HG02678 (cell line): ENCODE results near the gene MAP2K1.
"Not testable (repeated sequence)": the region's sequence is repeated elsewhere in the genome, so short reads cannot be mapped to it uniquely, and the experiment has no call there.

Source experiments
- ATAC-seq: cut with Tn5 transposase; IDR thresholded peaks from one replicate; pipeline ENCODE4 v1.9.1; 2021; ENCODE audit warnings: mild to moderate bottlenecking, moderate library complexity; ENCODE audit not compliant: unreplicated experiment

Gene MAP2K1

DNA sequence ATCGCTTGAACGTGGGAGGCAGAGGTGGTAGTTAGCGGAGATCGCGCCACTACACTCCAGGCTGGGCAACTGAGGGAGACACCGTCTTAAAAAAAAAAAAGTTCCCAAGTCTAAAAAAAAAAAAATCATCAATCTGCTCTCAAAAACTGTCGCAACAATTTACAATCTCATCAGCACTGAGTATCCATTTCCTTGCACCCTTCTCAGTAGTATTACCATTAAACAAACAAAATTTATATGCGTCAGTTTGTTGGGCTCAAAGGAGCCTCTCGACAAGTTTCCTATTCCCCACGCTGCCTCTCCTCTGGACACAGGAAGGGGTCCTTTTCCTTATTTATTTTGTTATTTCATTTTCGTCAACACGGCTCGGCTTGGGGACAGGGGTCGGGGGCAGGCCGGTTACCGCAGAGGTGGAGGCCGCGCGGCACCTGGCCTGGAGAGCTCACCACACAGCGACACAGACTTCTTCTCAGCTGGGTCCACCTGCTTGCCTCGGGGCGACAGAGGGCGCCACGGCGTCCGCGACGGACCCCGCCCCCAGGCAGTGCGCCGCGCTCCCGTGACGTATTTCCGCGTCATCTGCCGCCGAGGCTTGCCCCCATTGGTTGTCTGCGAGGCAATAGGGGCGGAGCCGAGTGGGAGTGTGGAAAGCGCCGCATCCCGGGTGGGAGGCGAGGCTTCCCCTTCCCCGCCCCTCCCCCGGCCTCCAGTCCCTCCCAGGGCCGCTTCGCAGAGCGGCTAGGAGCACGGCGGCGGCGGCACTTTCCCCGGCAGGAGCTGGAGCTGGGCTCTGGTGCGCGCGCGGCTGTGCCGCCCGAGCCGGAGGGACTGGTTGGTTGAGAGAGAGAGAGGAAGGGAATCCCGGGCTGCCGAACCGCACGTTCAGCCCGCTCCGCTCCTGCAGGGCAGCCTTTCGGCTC, at the start of gene MAP2K1:
MAP2K1 (plus strand) TSS at position 709 of the 920 bp plus-strand sequence. CDS start 436 bp downstream, outside the sequence.
- ATAC-seq, result peak; percentile 81

- not testable (repeated sequence) for ATAC-seq
These were observed 38.2 kb upstream of the MAP2K1 start for GRCh38 chr15:66348530-66348929.

- ATAC-seq, result no peak
These were observed 30.7 kb upstream of the MAP2K1 start for GRCh38 chr15:66356077-66356358.

DNA sequence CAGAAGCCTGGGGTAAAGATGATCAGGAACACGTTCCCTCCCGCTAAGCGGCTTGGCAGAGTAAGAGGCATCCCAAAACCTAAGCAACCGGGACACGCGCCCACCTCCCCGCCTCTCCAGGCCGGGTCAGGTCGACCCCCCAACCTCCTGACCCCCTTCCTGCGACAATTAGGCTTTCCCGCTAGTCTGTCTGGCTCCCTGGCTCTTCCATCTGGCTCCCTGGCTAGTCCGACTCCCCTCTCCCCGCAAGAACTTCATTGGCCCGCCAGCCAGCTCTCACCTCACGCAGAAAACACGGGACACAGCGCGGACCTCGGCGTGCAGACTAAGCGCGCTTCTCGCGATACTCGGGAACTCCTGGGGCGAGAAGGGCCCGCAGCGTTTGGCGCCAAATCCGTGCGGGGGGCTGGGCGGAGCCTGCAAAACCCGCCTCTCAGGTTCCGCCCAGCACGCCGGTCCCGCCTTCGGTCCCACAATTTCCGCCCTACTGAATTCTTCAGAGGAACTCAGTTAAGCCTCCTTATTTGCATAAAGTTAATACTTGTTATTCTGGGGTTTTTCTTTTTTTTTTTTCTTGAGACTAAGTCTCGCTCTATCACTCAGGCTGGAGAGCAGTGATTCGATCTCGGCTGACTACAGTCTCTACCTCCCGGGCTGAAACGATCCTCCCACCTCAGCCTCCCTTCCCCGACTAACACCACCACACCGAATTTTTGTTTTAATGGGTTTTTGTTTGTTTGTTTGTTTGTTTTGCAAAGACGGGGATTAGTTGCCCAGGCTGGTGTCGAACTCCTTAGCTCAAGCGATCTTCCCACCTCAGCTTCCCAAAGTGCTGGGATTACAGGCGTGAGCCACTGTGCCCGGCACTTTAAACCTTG, 30.1 kb upstream of the MAP2K1 start, which contains the start of gene TIPIN:
TIPIN (minus strand) TSS at position 327 of the 878 bp plus-strand sequence. CDS start 3,738 bp downstream, outside the sequence.
- peak; percentile 95 for ATAC-seq

- no peak for ATAC-seq
These were observed 27.0 kb upstream of the MAP2K1 start for GRCh38 chr15:66359740-66360139.

DNA sequence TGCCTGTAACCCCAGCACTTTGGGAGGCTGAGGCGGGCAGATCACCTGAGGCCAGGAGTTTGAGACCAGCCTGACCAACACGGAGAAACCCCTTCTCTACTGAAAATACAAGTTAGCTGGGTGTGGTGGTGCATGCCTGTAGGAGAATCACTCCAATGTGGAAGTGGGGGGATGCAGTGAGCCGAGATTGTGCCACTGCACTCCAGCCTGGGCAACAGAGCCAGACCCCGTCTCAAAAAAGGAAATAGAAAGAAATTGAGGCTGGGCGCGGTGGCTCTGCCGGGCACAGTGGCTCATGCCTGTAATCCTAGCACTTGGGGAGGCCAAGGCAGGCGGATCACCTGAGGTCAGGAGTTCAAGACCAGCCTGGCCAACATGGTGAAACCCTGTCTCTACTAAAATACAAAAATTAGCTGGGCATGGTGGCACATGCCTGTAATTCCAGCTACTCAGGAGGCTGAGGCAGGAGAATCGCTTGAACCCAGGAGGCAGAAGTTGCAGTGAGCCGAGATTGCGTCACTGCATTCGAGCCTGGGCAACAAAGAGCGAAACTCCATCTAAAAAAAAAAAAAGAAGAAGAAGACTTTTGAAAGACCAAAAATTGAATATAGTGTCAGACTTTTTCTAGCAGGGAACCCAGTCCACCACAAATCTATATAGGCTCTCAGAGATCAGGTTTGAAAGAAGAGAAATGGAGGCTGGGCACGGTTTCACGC, 24.8 kb upstream of the MAP2K1 start:
- ATAC-seq, result not testable (repeated sequence)

DNA sequence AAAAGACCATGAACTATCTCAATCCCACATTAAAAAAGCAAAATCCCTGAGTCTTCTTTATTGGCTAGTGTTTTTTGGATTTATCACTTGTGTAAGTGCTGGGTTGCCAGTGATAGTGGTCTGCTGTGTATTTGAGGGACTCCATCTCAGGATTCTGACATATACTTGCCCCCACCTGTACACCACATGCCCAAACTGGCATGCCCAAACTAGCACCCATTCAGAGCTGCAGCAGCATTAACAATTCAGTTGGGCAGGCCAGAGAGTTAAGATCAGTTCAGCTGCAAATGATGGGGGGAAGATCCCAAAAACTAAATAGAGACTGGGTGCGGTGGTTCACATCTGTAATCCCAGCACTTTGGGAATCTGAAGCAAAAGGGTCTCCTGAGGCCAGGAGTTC, 23.9 kb upstream of the MAP2K1 start:
- ATAC-seq, result no peak

DNA sequence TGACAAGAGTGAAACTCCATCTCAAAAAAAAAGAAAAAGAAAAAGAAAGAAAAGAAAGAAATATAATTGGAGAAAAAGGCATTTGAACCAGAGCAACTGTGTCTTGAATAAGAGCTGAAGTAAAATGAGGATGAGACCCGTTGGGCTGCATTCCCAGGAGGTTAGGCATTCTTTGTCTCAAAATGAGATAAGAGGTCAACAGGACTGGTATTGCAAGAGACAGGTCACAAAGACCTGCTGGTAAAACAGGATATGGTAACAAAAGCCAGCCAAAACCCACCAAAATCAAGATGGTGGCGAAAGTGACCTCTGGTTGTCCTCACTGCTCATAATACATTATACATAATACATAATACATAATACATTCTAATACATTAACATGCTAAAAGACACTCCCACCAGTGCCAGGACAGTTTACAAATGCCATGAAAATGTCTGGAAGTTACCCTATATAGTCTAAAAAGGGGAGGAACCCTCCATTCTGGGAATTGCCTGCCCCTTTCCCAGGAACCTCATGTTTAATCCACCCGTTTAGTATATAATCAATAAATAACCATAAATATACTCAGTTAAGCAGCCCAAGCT, 21.7 kb upstream of the MAP2K1 start:
- ATAC-seq, result no peak

DNA sequence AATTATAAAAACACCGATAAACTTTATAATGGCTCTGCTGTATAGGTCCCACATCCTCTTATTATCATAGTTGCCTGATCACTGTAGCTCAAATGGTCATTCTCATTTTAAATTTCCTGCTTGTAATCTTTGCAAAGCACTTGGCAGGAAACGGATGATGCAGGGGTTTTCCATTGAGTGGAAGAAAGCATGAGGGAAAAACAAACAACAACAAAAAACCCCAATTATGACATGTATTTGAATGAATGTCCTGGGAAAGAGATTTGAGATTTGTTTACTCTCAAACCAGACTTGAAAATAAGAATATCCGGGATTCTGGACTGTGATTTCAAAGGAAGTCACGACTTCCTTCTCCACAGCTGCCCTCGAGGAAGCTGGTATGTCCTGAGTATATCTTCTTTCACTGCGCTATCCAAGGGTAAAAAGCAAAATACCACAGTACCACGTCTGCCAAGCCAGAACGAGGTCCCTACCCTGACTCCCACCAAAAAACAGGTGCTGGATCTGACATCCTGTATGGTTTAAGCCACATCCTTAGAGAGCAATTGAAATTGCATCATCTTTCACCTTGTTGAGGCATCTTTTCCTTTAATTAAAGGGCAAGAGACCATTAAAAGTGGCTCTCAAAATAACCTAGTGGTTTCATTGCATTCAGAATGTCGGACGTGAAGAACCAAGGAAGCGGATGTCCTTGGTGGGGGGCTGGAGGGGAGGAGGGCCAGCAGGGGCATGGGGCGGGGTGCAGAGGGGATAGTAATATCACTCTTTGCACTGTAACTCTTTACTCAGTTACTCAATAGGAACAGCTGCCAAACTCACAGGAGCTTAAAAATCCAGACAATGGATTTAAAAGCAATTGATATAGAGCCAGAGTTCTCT, 16.7 kb upstream of the MAP2K1 start:
- no peak for ATAC-seq

DNA sequence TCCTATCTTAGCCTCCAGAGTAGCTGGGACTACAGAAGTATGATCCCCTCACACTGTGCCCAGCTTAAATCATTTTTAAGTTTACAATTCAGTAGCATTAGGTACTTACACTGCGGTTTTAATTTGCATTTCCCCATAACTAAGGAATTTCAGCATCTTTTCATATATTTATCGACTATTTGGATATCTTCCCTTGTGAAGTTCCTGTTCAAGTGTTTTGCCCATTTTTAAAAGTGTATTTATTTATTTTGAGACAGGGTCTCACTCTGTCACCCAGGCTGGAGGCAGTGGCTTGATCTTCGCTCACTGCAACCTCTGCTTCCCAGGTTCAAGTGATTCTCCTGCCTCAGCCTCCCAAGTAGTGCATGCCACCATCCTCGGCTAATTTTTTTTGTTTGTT, 12.5 kb upstream of the MAP2K1 start:
- ATAC-seq, result no peak

- ATAC-seq, result no peak
These were observed 7.8 kb upstream of the MAP2K1 start for GRCh38 chr15:66378814-66379430.

DNA sequence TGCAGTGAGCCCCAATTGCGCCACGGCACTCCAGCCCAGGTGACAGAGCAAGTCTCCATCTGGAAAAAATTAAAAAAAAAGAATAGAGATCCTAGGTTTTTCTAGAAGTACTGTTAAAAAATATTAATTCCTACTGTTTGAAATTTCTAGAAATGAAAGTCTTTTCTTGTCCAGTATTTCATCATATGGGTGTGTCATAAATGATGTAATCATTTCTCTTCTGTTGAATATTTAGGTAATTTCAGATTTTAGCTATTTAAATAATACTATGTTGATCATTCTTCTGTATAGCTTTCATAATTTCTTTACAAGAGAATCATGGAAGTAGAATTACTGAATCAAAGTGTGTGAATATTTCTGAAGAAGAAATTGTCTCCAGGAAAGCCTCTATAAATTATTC, 5.3 kb upstream of the MAP2K1 start:
- not testable (repeated sequence) for ATAC-seq

DNA sequence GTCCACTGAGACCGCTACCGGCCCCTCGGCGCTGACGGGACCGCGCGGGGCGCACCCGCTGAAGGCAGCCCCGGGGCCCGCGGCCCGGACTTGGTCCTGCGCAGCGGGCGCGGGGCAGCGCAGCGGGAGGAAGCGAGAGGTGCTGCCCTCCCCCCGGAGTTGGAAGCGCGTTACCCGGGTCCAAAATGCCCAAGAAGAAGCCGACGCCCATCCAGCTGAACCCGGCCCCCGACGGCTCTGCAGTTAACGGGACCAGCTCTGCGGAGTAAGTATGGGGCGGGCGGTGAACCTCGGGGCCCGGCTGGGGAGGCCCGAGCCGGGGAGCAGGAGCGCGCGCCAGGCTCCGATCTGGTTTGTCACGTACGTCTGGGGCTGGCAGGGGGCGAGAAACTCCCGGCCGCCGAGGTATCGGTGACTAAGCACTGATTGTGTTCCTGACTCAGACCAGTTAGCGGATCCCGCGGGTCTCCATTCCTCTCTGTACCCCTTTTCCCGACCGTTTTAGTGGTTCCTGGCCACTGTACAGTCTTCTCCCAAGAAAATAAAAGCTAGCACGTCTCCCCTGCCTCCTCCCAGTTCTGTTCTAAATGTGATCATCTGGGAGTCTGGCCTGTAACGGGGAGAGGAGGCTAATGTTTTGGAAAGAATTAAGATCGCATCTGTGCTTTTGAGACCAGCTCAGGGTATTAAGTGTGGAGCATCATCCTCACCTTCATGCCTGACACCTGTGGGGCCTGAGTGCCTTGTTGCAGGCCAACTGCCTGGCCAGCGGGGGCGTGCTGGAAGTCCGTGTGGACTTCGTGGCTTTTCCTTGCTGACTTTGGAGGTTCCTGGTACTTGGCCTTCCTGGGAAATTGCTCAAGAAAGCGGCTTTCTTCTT, 691 bp downstream of the MAP2K1 start:
- ATAC-seq, result no peak

GRCh38 chr15:66388043-66388363, 1.3 kb downstream of the MAP2K1 start:
- ATAC-seq, result no peak

DNA sequence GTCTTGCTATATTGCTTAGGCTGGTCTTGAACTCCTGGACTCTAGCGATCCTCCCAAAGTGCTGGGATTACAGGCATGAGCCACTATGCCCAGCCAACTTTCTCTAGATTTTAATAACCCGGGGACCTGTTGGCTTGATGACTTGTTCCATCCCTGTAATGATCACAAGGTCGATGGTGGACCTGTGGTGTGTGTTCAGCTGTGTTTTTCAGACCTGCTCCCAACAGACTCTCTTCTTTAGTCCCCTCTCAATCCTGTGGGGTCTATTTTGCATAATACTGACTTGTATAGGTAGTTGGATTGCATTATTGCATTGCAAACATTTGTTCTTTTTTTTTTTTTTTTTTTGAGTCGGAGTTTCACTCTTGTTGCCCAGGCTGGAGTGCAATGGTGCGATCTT, 1.9 kb downstream of the MAP2K1 start:
- ATAC-seq, result no peak

- ATAC-seq, result no peak
These were observed 2.6 kb downstream of the MAP2K1 start for GRCh38 chr15:66389098-66389858.

DNA sequence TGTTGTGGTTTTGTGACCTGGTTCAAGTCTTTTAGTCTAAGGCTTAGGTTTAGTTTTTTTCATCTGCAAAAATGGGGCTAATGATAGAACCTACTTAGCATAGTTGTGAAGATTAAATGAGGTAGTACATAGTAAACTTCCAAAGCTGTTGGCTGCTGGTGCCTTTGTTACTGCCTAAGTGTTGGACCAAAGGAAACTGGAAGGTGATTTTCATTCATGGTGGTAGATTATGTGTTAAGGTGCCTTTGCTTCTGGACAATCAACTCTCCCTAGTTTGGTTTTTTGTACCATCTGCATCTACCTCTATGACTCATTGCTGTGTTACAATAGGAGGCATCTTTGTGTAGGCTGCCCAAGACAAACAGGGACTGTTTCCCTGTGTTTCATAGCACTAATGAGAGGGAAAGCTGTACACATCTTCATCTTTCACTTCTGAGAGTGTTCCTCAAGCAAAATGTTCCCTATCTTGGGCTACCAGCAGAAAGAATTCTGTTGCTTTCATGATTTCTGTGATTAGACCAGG, 3.2 kb downstream of the MAP2K1 start:
- no peak for ATAC-seq

GRCh38 chr15:66390678-66391077, 4.0 kb downstream of the MAP2K1 start:
- no peak for ATAC-seq
